Adrenal gland (tissue), 5 donors: Measurements from ENCODE around the gene GNL1.

ENCODE experiments used
- POLR2A ChIP-seq, 2 donors: fragments of 450-650 bp; IDR thresholded peaks; one replicate each; pipeline ENCODE4 v1.6.1; 2017; ENCODE audit warnings: antibody characterized with exemption in 2 of 2, mild to moderate bottlenecking in 2 of 2, moderate library complexity in 1 of 2
- TF ChIP-seq, protein P1 (sequence below), 6 experiments: fragments of 450-650 bp in 4 of 6; fragments of 200-600 bp in 2 of 6; sonication (generic) in 1 of 6; IDR thresholded peaks; 1 replicate in 5 of 6; 2 replicates in 1 of 6; pipeline versions ENCODE4 v1.5.1 to v1.8.0; 2016 to 2021; ENCODE audit warnings: antibody characterized with exemption in 6 of 6, mild to moderate bottlenecking in 2 of 6, moderate library complexity in 1 of 6
- donor health status: DM: no; HTN: no; CAD: no.

DNA sequence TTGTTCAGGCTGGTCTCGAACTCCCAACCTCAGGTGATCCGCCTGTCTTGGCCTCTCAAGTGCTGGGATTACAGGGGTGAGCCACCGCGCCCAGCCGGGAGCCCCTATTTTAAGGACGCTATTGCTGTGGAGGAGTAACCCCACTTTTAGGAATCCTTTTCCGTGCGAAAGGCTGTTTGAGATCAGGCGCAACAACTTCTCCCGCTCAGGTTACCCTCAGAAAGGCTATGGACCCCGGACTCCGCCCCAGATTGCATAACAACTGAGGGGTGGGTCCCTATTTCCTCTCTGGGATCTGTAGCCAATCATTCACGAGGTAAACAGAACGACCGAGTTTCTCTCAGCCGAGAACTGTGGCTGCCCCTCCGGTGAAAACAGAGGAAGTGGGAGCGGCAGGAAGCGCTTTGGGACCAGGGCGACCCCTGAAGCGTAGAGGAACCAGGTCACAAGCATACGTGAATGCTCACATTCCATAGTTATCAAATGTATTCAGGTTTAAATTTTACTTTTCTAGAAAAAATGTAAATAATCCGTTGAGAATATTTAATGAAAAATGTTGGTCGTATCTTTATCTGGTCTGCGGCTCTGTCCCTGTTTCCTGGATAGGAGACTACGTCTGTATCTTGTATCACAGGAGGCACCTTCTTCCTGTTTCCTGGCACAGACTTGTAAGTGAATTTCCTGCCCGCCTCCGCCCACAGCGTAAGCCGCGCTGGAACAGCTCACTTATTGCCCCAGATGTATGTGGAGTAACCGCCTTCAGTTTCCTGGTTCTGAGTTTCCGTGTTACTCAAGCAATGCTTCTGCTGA, 40.1 kb downstream of the GNL1 start:
- TF ChIP-seq, protein P1, sequence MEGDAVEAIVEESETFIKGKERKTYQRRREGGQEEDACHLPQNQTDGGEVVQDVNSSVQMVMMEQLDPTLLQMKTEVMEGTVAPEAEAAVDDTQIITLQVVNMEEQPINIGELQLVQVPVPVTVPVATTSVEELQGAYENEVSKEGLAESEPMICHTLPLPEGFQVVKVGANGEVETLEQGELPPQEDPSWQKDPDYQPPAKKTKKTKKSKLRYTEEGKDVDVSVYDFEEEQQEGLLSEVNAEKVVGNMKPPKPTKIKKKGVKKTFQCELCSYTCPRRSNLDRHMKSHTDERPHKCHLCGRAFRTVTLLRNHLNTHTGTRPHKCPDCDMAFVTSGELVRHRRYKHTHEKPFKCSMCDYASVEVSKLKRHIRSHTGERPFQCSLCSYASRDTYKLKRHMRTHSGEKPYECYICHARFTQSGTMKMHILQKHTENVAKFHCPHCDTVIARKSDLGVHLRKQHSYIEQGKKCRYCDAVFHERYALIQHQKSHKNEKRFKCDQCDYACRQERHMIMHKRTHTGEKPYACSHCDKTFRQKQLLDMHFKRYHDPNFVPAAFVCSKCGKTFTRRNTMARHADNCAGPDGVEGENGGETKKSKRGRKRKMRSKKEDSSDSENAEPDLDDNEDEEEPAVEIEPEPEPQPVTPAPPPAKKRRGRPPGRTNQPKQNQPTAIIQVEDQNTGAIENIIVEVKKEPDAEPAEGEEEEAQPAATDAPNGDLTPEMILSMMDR (IDR thresholded peaks at IDR 0.05), result no peak
- peak in 1 of 2 donors; percentile 60 for TF ChIP-seq POLR2A (IDR thresholded peaks at IDR 0.05)
